Bronchial epithelial cell (primary cell): ENCODE measurements around the gene ZCCHC17. TPM values are rescaled to one million over a fixed set of nuclear protein-coding genes. Genes with fewer than 3 reads are reported as not detected.

Experiments used
- DNase-seq: peaks from one replicate; pipeline ENCODE4 v3.0.0-alpha.2; 2010; ENCODE audit warnings: low read depth
- FAIRE-seq: peaks from 2 replicates; lab custom pipeline; 2011; peaks lifted over from hg19 to GRCh38; lab: Jason Lieb, UNC
- H3K27me3 ChIP-seq: 2 replicates; pipeline ENCODE4 v1.5.1; 2011; ENCODE audit warnings: low read length; ENCODE audit not compliant: control insufficient read depth, insufficient read depth
- H3K36me3 ChIP-seq: 2 replicates; pipeline ENCODE4 v1.5.1; 2011; ENCODE audit warnings: low read length; ENCODE audit not compliant: control insufficient read depth, insufficient read depth
- H3K4me3 ChIP-seq: 2 replicates; pipeline ENCODE4 v1.5.1; 2011; ENCODE audit warnings: mild to moderate bottlenecking, low read depth, low read length, control low read depth
- total RNA-seq: library from RNA; depleted of rRNA; stranded (reverse); fragments of >200 nt; gene quantifications from 2 replicates; pipeline ENCODE4 v1.2.1, GENCODE V29; 2014
- TF ChIP-seq, protein P1 (sequence below): IDR thresholded peaks from 2 replicates; pipeline ENCODE4 v1.5.1; 2011; ENCODE audit warnings: mild to moderate bottlenecking, moderate library complexity, low read length, control low read depth, inconsistent platforms; ENCODE audit not compliant: insufficient read depth, severe bottlenecking

The ZCCHC17 gene, protein sequence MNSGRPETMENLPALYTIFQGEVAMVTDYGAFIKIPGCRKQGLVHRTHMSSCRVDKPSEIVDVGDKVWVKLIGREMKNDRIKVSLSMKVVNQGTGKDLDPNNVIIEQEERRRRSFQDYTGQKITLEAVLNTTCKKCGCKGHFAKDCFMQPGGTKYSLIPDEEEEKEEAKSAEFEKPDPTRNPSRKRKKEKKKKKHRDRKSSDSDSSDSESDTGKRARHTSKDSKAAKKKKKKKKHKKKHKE
- total RNA-seq, result 35.8 and 48.8 TPM in 2 replicates

DNA sequence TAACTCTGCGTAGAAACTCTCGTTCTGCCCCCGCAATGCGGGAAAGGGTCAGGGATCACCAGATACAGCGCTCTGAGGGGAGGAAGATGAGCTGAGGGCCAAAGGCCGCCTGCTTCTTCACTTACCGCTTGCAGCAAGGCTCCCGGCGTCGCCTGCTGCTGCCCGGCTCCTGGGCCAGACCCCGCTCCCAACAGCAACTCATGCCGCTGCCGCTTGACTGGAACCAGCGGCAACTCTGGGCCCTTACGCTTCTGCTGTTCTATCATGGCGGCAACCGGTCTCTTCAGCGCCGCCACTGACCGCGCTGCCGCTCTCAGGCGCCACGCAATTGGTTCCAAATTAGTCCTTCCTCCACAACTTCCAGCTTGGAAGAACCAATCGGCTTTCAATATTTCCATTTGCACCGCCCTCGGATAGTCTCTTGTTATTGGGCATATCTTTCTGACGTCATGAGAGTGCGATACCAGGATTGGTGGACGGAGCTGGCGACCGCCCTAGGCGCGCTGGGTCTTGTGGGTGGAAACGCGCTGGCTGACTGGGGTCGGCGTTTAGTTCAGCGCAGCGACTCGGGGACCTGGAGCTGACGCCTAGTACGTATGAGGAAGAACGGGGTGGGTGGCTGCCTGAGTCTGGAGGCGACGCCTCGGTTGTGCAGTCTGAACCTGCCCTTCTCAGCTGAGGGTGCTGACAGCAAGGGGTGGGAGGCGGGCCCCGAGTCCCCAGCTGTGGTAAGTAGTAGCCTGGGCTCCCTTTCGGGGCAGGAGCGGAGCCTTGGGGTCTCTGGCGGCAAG is at the start of gene ZCCHC17, which contains the start of gene SNRNP40:
TSS of gene ZCCHC17 (plus strand) at position 547 of the 791 bp plus-strand sequence. CDS start 13,067 bp downstream, outside the sequence.
TSS of gene SNRNP40 (minus strand) at position 303 of the 791 bp plus-strand sequence. CDS start at position 266, 37 bp downstream.
- FAIRE-seq (peak; percentile 68), DNase-seq (peak; percentile 100)
- TF ChIP-seq, protein P1, sequence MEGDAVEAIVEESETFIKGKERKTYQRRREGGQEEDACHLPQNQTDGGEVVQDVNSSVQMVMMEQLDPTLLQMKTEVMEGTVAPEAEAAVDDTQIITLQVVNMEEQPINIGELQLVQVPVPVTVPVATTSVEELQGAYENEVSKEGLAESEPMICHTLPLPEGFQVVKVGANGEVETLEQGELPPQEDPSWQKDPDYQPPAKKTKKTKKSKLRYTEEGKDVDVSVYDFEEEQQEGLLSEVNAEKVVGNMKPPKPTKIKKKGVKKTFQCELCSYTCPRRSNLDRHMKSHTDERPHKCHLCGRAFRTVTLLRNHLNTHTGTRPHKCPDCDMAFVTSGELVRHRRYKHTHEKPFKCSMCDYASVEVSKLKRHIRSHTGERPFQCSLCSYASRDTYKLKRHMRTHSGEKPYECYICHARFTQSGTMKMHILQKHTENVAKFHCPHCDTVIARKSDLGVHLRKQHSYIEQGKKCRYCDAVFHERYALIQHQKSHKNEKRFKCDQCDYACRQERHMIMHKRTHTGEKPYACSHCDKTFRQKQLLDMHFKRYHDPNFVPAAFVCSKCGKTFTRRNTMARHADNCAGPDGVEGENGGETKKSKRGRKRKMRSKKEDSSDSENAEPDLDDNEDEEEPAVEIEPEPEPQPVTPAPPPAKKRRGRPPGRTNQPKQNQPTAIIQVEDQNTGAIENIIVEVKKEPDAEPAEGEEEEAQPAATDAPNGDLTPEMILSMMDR, result peak; percentile 24
- Histone ChIP-seq H3K4me3 (peak within 1 kb of the TSS; percentile 80), H3K36me3 (peaks cover 4% of the 10 kb centered on the region), H3K27me3 (no peaks in the 10 kb centered on the region)

DNA sequence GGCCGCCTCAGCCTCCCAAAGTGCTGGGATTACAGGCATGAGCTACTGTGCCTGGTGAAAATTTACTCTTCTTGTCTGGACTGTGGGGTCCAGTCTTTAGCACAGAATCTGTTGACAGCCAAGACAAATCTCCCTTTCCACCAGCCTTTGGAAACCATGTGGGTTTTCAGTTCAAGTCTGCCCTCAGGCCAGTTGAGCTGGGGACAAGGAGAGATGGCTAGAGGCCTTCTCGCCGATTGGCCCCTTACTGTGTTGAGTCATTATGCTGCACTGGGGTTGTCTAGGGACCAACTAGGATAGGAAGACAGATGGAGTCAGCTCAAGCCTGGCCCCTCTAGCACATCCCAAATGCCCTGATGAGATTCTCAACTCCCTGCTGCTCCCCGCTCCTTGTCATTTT is 48.6 kb upstream of the ZCCHC17 start:
- Histone ChIP-seq H3K4me3 (no peak overlapping the region), H3K27me3 (no peaks in the 10 kb centered on the region), H3K36me3 (no peaks in the 10 kb centered on the region)
- TF ChIP-seq, protein P1, result no peak
- FAIRE-seq, result no peak
- no peak for DNase-seq

DNA sequence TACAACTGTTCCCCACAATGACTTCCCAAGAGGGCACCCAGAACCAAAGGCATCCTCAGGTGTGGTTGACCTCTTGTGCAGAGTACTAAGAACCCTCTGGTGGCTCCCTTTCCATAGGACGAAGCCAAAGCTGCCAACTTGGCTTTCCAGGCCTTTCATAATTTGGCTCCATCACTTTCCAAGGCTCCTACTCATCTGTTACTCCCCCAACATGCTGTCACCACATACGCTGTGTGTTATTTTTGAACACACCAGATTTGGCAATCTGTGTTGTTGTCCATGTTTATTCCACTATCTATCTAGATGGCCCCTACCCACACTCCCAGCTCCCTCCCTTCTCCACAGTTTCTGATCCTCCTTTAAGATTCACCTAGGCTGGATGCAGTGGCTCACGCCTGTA is 47.0 kb upstream of the ZCCHC17 start:
- Histone ChIP-seq H3K27me3 (no peaks in the 10 kb centered on the region), H3K36me3 (no peaks in the 10 kb centered on the region), H3K4me3 (no peak overlapping the region)
- FAIRE-seq, result no peak
- no peak for DNase-seq
- TF ChIP-seq, protein P1, result no peak

DNA sequence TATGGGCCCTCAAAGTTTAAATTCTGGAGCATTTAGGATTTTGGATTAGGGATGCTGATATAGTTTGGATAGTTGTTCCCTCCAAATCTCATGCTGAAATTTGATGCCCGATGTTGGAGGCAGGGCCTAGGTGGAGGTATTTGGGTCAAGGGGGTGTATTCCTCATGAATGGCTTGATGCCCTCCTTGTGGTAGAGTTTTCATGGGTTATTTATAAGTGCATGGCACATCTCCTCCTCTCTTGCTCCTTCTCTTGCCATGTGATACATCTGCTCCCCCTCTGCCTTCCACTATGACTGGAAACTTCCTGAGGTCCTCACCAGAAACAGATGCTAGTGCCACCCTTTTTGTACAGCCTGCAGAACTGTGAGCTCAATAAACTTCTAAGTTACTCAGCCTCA is 39.6 kb upstream of the ZCCHC17 start:
- DNase-seq (no peak), FAIRE-seq (no peak)
- H3K36me3 ChIP-seq, result peaks cover 5% of the 10 kb centered on the region
- no peaks in the 10 kb centered on the region for H3K27me3 ChIP-seq
- TF ChIP-seq, protein P1, result no peak
- H3K4me3 ChIP-seq, result no peak overlapping the region

DNA sequence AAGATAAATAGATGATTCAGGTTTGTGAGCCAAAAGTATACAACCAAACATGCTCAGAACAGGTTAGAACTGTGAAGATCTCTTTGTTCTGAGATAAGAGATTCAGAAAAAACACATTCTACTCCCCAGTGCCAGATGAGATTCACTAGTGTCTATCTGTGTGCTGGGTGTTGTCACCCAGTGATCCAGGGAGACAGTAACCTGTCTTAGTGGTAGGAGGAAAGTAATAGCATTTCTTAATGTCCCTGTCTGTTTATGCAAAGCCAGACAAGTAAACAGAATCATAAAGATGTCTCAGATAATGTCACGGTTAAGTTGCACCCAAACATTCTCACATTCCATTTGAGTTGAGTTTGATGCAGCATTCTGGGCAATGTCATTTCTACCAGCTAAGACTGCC is 38.3 kb upstream of the ZCCHC17 start:
- TF ChIP-seq, protein P1, result no peak
- H3K4me3 ChIP-seq, result no peak overlapping the region
- DNase-seq (no peak), FAIRE-seq (no peak)
- H3K27me3 ChIP-seq, result no peaks in the 10 kb centered on the region
- H3K36me3 ChIP-seq, result peaks cover 5% of the 10 kb centered on the region
